SIG-M5 treated with dmso at 0.1 percent for 504 hours (cell line): Measurements from ENCODE around the gene EHBP1.

Experiments
- DNase-seq: peaks from one replicate; lab custom pipeline; 2025; ENCODE audit not compliant: unreplicated experiment; lab: John Stamatoyannopoulos, UW

The EHBP1 gene

GRCh38 chr2:62871506-62871905 is 166.0 kb downstream of the EHBP1 start:
- no peak for DNase-seq

GRCh38 chr2:62873603-62874002 is 168.1 kb downstream of the EHBP1 start:
- no peak for DNase-seq

- no peak for DNase-seq
Measured at GRCh38 chr2:62874881-62875383, 169.4 kb downstream of the EHBP1 start.

GRCh38 chr2:62881162-62881795 is 175.8 kb downstream of the EHBP1 start:
- DNase-seq, result no peak

GRCh38 chr2:62883629-62884028 is 178.1 kb downstream of the EHBP1 start:
- no peak for DNase-seq

- DNase-seq, result no peak
Measured at GRCh38 chr2:62884086-62884485, 178.6 kb downstream of the EHBP1 start.

GRCh38 chr2:62884514-62884913 is 179.0 kb downstream of the EHBP1 start:
- no peak for DNase-seq

GRCh38 chr2:62894966-62895631 is 189.6 kb downstream of the EHBP1 start:
- no peak for DNase-seq

GRCh38 chr2:62895632-62896009 is 190.1 kb downstream of the EHBP1 start:
- no peak for DNase-seq

GRCh38 chr2:62897187-62897827 is 191.8 kb downstream of the EHBP1 start:
- no peak for DNase-seq

- no peak for DNase-seq
Measured at GRCh38 chr2:62904344-62904743, 198.8 kb downstream of the EHBP1 start.

GRCh38 chr2:62908145-62908544 is 202.6 kb downstream of the EHBP1 start:
- DNase-seq, result no peak

- DNase-seq, result no peak
Measured at GRCh38 chr2:62913311-62913710, 207.8 kb downstream of the EHBP1 start.

- DNase-seq, result no peak
Measured at GRCh38 chr2:62919041-62919440, 213.5 kb downstream of the EHBP1 start.

- no peak for DNase-seq
Measured at GRCh38 chr2:62920070-62920469, 214.6 kb downstream of the EHBP1 start.

GRCh38 chr2:62923242-62923641 is 217.7 kb downstream of the EHBP1 start:
- no peak for DNase-seq

- DNase-seq, result no peak
Measured at GRCh38 chr2:62923881-62924280, 218.4 kb downstream of the EHBP1 start.

GRCh38 chr2:62928015-62928414 is 222.5 kb downstream of the EHBP1 start:
- DNase-seq, result no peak

GRCh38 chr2:62931536-62931935 is 226.0 kb downstream of the EHBP1 start:
- DNase-seq, result no peak

- no peak for DNase-seq
Measured at GRCh38 chr2:62933398-62933917, 227.9 kb downstream of the EHBP1 start.

- DNase-seq, result no peak
Measured at GRCh38 chr2:62934517-62934916, 229.0 kb downstream of the EHBP1 start.

- no peak for DNase-seq
Measured at GRCh38 chr2:62938126-62938525, 232.6 kb downstream of the EHBP1 start.
